NT2/D1 (cell line): ENCODE data around the gene PRDM11.

Experiments used
- SUZ12 ChIP-seq: IDR thresholded peaks from 2 replicates; pipeline ENCODE4 v1.6.1; 2011; ENCODE audit not compliant: insufficient read length, insufficient read depth; ENCODE audit errors: extremely low read depth
- ZNF274 ChIP-seq: IDR thresholded peaks from 2 replicates; pipeline ENCODE4 v1.6.1; 2011; ENCODE audit warnings: mild to moderate bottlenecking, low read depth, low read length

GRCh38 chr11:45102361-45102809 is 44.1 kb upstream of the PRDM11 start:
- TF ChIP-seq SUZ12 (no peak), ZNF274 (no peak)
